ENCODE data around the gene ATP2C2. TPM values are rescaled to one million over a fixed set of nuclear protein-coding genes. Genes with fewer than 3 reads are reported as not detected.
"Not testable (repeated sequence)": the region's sequence is repeated elsewhere in the genome, so short reads cannot be mapped to it uniquely, and the experiment has no call there.

Gene ATP2C2
- total RNA-seq, 1 experiment from 2014 or later = 4.0 TPM

- TF ChIP-seq, protein P1, sequence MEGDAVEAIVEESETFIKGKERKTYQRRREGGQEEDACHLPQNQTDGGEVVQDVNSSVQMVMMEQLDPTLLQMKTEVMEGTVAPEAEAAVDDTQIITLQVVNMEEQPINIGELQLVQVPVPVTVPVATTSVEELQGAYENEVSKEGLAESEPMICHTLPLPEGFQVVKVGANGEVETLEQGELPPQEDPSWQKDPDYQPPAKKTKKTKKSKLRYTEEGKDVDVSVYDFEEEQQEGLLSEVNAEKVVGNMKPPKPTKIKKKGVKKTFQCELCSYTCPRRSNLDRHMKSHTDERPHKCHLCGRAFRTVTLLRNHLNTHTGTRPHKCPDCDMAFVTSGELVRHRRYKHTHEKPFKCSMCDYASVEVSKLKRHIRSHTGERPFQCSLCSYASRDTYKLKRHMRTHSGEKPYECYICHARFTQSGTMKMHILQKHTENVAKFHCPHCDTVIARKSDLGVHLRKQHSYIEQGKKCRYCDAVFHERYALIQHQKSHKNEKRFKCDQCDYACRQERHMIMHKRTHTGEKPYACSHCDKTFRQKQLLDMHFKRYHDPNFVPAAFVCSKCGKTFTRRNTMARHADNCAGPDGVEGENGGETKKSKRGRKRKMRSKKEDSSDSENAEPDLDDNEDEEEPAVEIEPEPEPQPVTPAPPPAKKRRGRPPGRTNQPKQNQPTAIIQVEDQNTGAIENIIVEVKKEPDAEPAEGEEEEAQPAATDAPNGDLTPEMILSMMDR (conservative IDR thresholded peaks at IDR 0.05) = no peak
- no peaks in the 10 kb centered on the region for H3K4me1 ChIP-seq (ENCODE audit: insufficient read depth, low read length)
- H3K27ac Mint-ChIP-seq = 0 out of 7 replicates have a peak overlapping the region, but pooled peaks of 1 of the 3 experiments have one; percentile 8
These were observed 26.6 kb upstream of the ATP2C2 start for GRCh38 chr16:84341528-84342295.

DNA sequence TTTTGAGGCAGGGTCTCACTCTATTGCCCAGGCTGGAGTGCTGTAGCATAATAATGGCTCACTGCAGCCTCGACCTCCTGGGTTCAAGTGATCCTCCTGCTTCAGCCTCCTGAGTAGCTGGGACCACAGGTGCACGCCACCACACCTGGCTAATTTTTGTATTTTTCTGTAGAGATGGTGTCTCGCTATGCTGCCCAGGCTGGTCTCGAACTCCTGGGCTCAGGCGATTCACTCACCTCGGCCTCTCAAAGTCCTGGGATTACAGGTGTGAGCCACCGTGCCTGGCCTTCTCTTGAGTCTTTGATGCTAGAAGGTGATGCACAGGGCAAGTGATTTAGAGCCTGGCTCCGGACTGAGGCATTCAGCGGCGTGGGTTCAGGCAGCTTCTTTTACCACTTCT, 24.5 kb upstream of the ATP2C2 start:
- not testable (repeated sequence) for H3K27me3 ChIP-seq (ENCODE audit: insufficient read depth, low read length); H3K79me2 ChIP-seq (ENCODE audit: insufficient read depth, low read length); H2BK5ac ChIP-seq (ENCODE audit: insufficient read length, low read length); H3K4ac ChIP-seq (ENCODE audit: low read depth, low read length); H3K27me3 Mint-ChIP-seq (ENCODE audit: low read depth); H3K4me1 ChIP-seq (ENCODE audit: insufficient read depth, low read length); H4K5ac ChIP-seq (ENCODE audit: insufficient read length, low read depth, low read length); H3K27ac ChIP-seq (ENCODE audit: insufficient read length, low read depth, low read length); H3K9me3 Mint-ChIP-seq; H3K23me2 ChIP-seq (ENCODE audit: insufficient read length, low read depth, low read length, poor library complexity, severe bottlenecking); H3K56ac ChIP-seq (ENCODE audit: insufficient read length, low read depth, low read length); H2BK15ac ChIP-seq (ENCODE audit: low read depth, low read length); H3K14ac ChIP-seq (ENCODE audit: insufficient read depth, low read length); H2AK5ac ChIP-seq (ENCODE audit: insufficient read length, low read length); H2BK20ac ChIP-seq (ENCODE audit: low read depth, low read length, poor library complexity, severe bottlenecking); H4K20me1 ChIP-seq (ENCODE audit: control insufficient read depth, insufficient read depth, insufficient read length); H3K9me3 ChIP-seq (ENCODE audit: control insufficient read depth, low read depth, low read length); H2AFZ ChIP-seq (ENCODE audit: low read length); H3K18ac ChIP-seq (ENCODE audit: insufficient read length, low read depth, low read length); H3K4me1 Mint-ChIP-seq; H3K9ac ChIP-seq (ENCODE audit: extremely low read depth, insufficient read length, low read length); H4K8ac ChIP-seq (replicated peaks; ENCODE audit: insufficient read length, low read depth, low read length); H3T11ph ChIP-seq (ENCODE audit: low read length); H3K79me1 ChIP-seq (ENCODE audit: insufficient read depth, low read depth, low read length, poor library complexity, severe bottlenecking); H2BK12ac ChIP-seq (ENCODE audit: insufficient read length, low read depth, low read length); H4K91ac ChIP-seq (ENCODE audit: insufficient read length, low read depth, low read length); H2BK120ac ChIP-seq (ENCODE audit: low read depth, low read length, poor library complexity, severe bottlenecking); H3K36me3 Mint-ChIP-seq (ENCODE audit: insufficient read depth in 1 of 3, low read depth in 3 of 3); H3K4me3 Mint-ChIP-seq; DNase-seq; H3K23ac ChIP-seq (ENCODE audit: insufficient read length, low read depth, low read length); H3K4me2 ChIP-seq (ENCODE audit: insufficient read depth, insufficient read length, low read length); H3K27ac Mint-ChIP-seq
- WGBS (ENCODE audit: extremely low coverage, insufficient read length, low lambda C conversion rate) = no CpG with 5 or more reads among the region's 10 CpGs

More at GRCh38 chr16:84341528-84342295, 26.6 kb upstream of the ATP2C2 start:
- Histone ChIP-seq H3K27me3 (ENCODE audit: insufficient read depth, low read length) (no peaks in the 10 kb centered on the region), H4K91ac (ENCODE audit: insufficient read length, low read depth, low read length) (no peak overlapping the region), H2BK120ac (ENCODE audit: low read depth, low read length, poor library complexity, severe bottlenecking) (no peak overlapping the region), H2BK5ac (ENCODE audit: insufficient read length, low read length) (no peak overlapping the region), H2AFZ (ENCODE audit: low read length) (no peak overlapping the region), H3K56ac (ENCODE audit: insufficient read length, low read depth, low read length) (no peak overlapping the region), H3K4me2 (ENCODE audit: insufficient read depth, insufficient read length, low read length) (no peak overlapping the region), H2AK5ac (ENCODE audit: insufficient read length, low read length) (no peak overlapping the region), H4K5ac (ENCODE audit: insufficient read length, low read depth, low read length) (no peak overlapping the region), H3T11ph (ENCODE audit: low read length) (no peak overlapping the region), H2BK15ac (ENCODE audit: low read depth, low read length) (no peak overlapping the region), H3K14ac (ENCODE audit: insufficient read depth, low read length) (no peak overlapping the region), H3K27ac (ENCODE audit: insufficient read length, low read depth, low read length) (no peak overlapping the region), H3K23ac (ENCODE audit: insufficient read length, low read depth, low read length) (no peak overlapping the region), H3K4ac (ENCODE audit: low read depth, low read length) (no peak overlapping the region), H2BK12ac (ENCODE audit: insufficient read length, low read depth, low read length) (no peak overlapping the region), H3K18ac (ENCODE audit: insufficient read length, low read depth, low read length) (no peak overlapping the region), H4K8ac (replicated peaks; ENCODE audit: insufficient read length, low read depth, low read length) (no peak overlapping the region), H3K9ac (ENCODE audit: extremely low read depth, insufficient read length, low read length) (no peak overlapping the region), H2BK20ac (ENCODE audit: low read depth, low read length, poor library complexity, severe bottlenecking) (no peak overlapping the region), H3K23me2 (ENCODE audit: insufficient read length, low read depth, low read length, poor library complexity, severe bottlenecking) (no peaks in the 10 kb centered on the region), H3K79me1 (ENCODE audit: insufficient read depth, low read depth, low read length, poor library complexity, severe bottlenecking) (no peaks in the 10 kb centered on the region), H3K79me2 (ENCODE audit: insufficient read depth, low read length) (no peaks in the 10 kb centered on the region), H3K9me3 (ENCODE audit: control insufficient read depth, low read depth, low read length) (no peaks in the 10 kb centered on the region), H4K20me1 (ENCODE audit: control insufficient read depth, insufficient read depth, insufficient read length) (no peaks in the 10 kb centered on the region)
- Mint-ChIP-seq H3K27me3 (ENCODE audit: low read depth) (peaks cover 2% of the 10 kb centered on the region), H3K36me3 (ENCODE audit: insufficient read depth in 1 of 3, low read depth in 3 of 3) (no peaks in the 10 kb centered on the region; a peak in 2 of 7 replicates), H3K9me3 (peaks cover 6 to 8% of the 10 kb centered on the region in 2 experiments; a peak in 3 of 5 replicates), H3K4me1 (peaks cover 0 to 3% of the 10 kb centered on the region in 2 experiments; a peak in 1 of 4 replicates), H3K4me3 (no peak overlapping the region)
- no peak for DNase-seq
- WGBS (ENCODE audit: extremely low coverage, insufficient read length, low lambda C conversion rate) = no CpG with 5 or more reads among the region's 24 CpGs

Measured in H9 (cell line).